ENCODE data around the gene KLLN. TPM values are rescaled to one million over a fixed set of nuclear protein-coding genes. Genes with fewer than 3 reads are reported as not detected.

The KLLN gene
- total RNA-seq, 1 experiment from 2014 or later, result 1.4 TPM

DNA sequence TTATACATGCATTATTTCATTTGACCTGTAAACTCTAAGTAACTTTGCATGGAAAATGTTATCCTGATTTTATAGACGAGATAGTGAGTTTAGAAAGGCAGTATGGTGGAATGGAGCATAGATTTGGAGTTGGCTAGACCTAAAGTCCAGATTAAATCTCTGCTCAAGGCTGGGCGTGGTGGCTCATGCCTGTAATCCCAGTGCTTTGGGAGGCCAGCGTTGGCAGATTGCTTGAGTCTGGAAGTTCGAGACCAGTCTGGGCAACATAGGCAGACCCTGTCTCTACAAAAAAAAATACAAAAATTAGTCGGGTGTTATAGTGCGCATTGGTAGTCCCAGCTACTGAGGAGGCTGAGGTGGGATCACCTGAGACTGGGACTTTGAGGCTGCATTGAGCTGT is 9.5 kb upstream of the KLLN start:
- H3K9ac ChIP-seq (ENCODE audit: low read length), result no peak overlapping the region
- ATAC-seq (no peak), DNase-seq (ENCODE audit: low read depth, low spot score) (no peak)
- H3K27ac ChIP-seq (ENCODE audit: low read depth, low read length), result no peak overlapping the region
- ChIA-PET CTCF (no interaction called here), POLR2A (no interaction called here), RAD21 (ENCODE audit: low non-redundant PET in 1 of 2, low total read pairs in 2 of 2, uncharacterized antibody in 2 of 2, unreplicated experiment in 2 of 2) (no interaction called here)
- H3K4me1 ChIP-seq (ENCODE audit: control insufficient read depth in 1 of 2, insufficient read depth in 2 of 2, low read length in 2 of 2), result no peaks in the 10 kb centered on the region
- no peak overlapping the region for H3K4me2 ChIP-seq (ENCODE audit: low read length)
- 0 out of 4 replicates have a peak, but pooled peaks cover 0 to 5% of the 10 kb centered on the region in 2 experiments for H3K36me3 ChIP-seq (ENCODE audit: control insufficient read depth in 1 of 2, insufficient read depth in 2 of 2, low read length in 2 of 2)
- H3K4me3 ChIP-seq (replicated peaks in 1 of 2; ENCODE audit: low read depth in 1 of 2, low read length in 2 of 2), result no peak overlapping the region
- no peak for TF ChIP-seq SRF (IDR thresholded peaks at IDR 0.05; ENCODE audit: low read depth)
- TF ChIP-seq JUND (IDR thresholded peaks at IDR 0.05), result no peak
- no peak for TF ChIP-seq EZH2 (IDR thresholded peaks at IDR 0.05)
- TF ChIP-seq MAX (IDR thresholded peaks at IDR 0.05), result no peak
- TF ChIP-seq ELF1 (IDR thresholded peaks at IDR 0.05; ENCODE audit: borderline replicate concordance, low read depth), result no peak
- TF ChIP-seq, protein P1, sequence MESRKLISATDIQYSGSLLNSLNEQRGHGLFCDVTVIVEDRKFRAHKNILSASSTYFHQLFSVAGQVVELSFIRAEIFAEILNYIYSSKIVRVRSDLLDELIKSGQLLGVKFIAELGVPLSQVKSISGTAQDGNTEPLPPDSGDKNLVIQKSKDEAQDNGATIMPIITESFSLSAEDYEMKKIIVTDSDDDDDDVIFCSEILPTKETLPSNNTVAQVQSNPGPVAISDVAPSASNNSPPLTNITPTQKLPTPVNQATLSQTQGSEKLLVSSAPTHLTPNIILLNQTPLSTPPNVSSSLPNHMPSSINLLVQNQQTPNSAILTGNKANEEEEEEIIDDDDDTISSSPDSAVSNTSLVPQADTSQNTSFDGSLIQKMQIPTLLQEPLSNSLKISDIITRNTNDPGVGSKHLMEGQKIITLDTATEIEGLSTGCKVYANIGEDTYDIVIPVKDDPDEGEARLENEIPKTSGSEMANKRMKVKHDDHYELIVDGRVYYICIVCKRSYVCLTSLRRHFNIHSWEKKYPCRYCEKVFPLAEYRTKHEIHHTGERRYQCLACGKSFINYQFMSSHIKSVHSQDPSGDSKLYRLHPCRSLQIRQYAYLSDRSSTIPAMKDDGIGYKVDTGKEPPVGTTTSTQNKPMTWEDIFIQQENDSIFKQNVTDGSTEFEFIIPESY (IDR thresholded peaks at IDR 0.05; ENCODE audit: extremely low read depth, insufficient replicate concordance, low read length), result no peak
- TF ChIP-seq SIN3A (IDR thresholded peaks at IDR 0.05; ENCODE audit: low read depth), result no peak
- TF ChIP-seq EGR1 (IDR thresholded peaks at IDR 0.05; ENCODE audit: low read depth), result no peak
- TF ChIP-seq POLR2A (IDR thresholded peaks at IDR 0.05; ENCODE audit: borderline replicate concordance, extremely low read depth, insufficient read depth, insufficient read length), result no peak
- TF ChIP-seq TCF7L2 (IDR thresholded peaks at IDR 0.05; ENCODE audit: borderline replicate concordance, extremely low read depth, insufficient read depth, insufficient read length), result no peak
- TF ChIP-seq RAD21 (IDR thresholded peaks at IDR 0.05; ENCODE audit: low read depth), result no peak
- no peak for TF ChIP-seq YY1 (IDR thresholded peaks at IDR 0.05; ENCODE audit: extremely low read depth, insufficient replicate concordance, low read depth, low read length)
- TF ChIP-seq EZH2phosphoT487 (IDR thresholded peaks at IDR 0.05; ENCODE audit: borderline replicate concordance), result no peak
- no peak for TF ChIP-seq CEBPB (IDR thresholded peaks at IDR 0.05; ENCODE audit: low read depth)
- TF ChIP-seq SP1 (IDR thresholded peaks at IDR 0.05; ENCODE audit: low read depth), result no peak
- no peak for TF ChIP-seq ZNF274 (IDR thresholded peaks at IDR 0.05; ENCODE audit: low read depth, low read length)
- TF ChIP-seq CBX3 (IDR thresholded peaks at IDR 0.05; ENCODE audit: low read depth), result no peak
- no peak for TF ChIP-seq FOSL1 (IDR thresholded peaks at IDR 0.05; ENCODE audit: low read depth)
- no peak for TF ChIP-seq POLR2AphosphoS5 (IDR thresholded peaks at IDR 0.05; ENCODE audit: low read depth, low read length)
- H3K9me3 ChIP-seq (ENCODE audit: control insufficient read depth in 1 of 2, insufficient read depth in 1 of 2, low read depth in 1 of 2, low read length in 2 of 2), result no peaks in the 10 kb centered on the region
- no peaks in the 10 kb centered on the region for H4K20me1 ChIP-seq (ENCODE audit: insufficient read depth)
- no peak overlapping the region for H2AFZ ChIP-seq (ENCODE audit: low read depth, low read length, poor library complexity, severe bottlenecking)
- intact Hi-C loops (cut with micrococcal nuclease), result no loop called here
- H3K9me2 ChIP-seq (ENCODE audit: insufficient read depth), result no peaks in the 10 kb centered on the region
- H3K79me2 ChIP-seq (ENCODE audit: insufficient read depth, low read length), result peaks cover 98% of the 10 kb centered on the region
- no peaks in the 10 kb centered on the region for H3K27me3 ChIP-seq (ENCODE audit: insufficient read depth, low read length)
- BruUV-seq (replicated peaks), result no TSS peak

Measured in HCT116 (cell line).